Right hindlimb (tissue), 1 donor: ENCODE results near the gene DGKE.

Experiments
- DNase-seq: peaks from one replicate; pipeline ENCODE4 v3.0.0-alpha.2; 2018

The DGKE gene

GRCh38 chr17:56817066-56817465 is 16.9 kb upstream of the DGKE start:
- DNase-seq = no peak

DNA sequence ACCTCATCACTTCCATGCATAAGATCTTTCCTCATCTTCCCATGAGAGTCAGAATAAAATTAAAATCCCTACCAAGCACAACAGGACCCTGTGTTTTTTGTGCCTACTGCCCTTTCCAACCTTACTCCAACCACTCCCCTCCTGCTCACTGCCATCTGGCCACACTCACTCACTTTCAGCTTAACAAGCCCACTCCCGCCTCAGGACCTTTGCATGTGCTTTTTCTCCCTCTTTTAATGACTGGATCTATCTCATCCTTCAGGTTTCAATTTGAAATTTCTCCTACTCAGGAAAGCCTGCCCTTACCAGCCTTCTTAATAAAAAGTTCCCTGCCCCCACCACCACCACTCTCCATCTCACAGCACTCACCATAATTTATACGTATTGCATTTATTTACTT is 14.9 kb upstream of the DGKE start:
- no peak for DNase-seq

DNA sequence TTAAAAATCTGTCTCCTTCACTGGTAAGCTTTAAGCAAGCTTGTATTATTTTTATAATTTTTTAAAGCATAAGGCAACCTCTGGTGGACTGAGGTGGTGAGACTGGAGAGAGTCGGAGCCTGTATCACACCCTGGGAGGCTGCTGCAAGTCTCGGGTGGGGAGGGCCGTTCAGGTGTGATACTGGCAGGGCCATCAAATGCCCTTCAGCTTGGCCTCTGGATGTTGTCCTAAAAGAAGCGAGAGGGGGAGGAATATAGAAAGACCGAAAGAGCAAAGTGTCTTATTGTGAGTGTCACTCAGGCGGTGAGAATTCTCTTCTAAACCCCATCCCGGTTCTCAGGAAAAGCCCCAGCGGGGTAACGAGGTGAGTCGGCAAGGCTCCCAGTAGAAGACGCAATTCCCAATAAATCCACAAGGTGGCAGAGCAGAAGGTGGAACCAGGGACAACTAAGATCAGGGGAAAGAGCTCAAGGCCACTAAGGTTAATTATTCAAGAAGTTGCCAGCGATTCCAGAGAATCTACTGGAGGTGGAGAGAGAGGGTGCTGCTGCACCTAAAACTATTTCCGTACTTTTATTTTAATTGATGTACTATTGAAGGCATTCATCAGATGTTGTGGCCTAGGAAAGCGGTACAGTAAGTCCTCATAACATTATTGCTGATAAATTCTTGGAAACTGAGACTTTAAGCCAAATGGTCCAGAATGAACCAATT is 14.4 kb upstream of the DGKE start:
- peak; percentile 53 for DNase-seq

DNA sequence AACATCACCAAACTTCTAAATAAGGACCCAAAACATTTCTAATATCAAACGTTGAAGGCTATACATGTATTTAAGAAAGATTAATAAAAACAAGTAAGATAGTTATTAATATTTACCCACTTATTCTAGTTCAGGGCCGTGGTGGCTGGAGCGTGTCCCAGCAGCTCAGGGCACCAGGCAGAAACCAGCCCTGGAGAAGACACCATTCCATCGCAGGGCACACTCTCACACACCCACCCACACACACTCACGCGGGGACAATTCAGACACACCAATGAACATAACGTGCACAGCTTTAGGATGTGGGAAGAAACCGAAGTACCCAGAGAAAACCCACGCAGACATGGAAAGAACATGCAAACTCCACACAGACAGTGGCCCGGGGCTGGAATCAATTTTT is 13.7 kb upstream of the DGKE start:
- DNase-seq = no peak

- DNase-seq = no peak
Observed at GRCh38 chr17:56821847-56822534, 12.0 kb upstream of the DGKE start.

DNA sequence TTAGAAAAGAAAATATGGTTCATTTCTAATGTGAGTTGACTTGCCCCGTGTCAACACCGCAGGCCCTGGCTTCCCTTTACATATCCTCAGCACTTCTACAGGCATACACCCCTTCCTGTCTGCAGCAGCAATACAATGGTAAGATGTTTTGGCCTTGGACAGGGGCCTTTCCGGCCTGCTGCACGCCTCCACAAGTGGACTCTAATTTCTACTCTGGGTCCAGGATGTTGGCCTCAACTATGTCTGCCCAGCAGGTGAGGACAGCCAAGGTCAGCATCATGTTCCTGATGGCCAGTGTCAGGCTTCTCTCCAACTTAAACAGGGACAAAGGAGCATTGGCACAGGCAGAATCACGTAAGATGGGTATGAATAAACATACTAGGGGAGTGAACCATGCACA is 11.2 kb upstream of the DGKE start:
- no peak for DNase-seq

DNA sequence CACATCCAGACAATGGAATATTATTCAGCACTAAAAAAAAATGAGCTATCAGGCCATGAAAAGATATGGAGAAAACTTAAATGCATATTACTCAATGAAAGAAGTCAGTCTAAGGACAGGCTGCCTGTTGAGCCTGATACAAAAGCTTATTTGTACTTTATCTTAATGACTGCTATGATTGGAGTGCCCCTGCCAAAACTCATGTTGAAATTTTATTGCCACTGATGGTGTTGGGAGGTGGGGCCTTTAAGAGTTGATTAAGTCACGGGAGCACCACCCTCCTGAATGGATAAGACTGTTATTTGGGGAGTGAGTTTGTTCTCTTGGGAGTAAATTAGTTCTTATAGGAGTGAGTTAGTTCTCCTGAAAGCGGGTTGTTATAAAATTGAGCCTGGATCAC is 10.1 kb upstream of the DGKE start:
- DNase-seq = no peak

DNA sequence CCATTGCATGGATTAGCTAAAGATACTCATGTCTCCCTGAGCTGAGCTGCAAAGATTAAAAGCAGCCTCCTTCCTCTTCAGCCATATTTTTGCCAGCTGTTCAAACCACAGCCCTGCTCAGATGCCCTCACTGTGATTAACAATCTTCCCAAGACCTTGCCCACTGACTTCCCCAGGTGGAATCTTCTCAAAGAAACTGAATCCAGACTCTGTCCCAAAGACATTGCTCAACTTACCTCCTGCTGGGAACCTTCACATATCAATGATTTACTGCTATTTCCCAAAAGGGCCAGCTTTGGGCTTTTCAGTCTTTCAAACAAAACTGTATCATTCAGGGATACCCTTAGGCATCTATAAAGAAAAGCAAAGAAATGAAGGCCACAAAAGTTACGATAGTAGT is 9.4 kb upstream of the DGKE start:
- DNase-seq = no peak

- no peak for DNase-seq
Observed at GRCh38 chr17:56826611-56827414, 7.1 kb upstream of the DGKE start.

DNA sequence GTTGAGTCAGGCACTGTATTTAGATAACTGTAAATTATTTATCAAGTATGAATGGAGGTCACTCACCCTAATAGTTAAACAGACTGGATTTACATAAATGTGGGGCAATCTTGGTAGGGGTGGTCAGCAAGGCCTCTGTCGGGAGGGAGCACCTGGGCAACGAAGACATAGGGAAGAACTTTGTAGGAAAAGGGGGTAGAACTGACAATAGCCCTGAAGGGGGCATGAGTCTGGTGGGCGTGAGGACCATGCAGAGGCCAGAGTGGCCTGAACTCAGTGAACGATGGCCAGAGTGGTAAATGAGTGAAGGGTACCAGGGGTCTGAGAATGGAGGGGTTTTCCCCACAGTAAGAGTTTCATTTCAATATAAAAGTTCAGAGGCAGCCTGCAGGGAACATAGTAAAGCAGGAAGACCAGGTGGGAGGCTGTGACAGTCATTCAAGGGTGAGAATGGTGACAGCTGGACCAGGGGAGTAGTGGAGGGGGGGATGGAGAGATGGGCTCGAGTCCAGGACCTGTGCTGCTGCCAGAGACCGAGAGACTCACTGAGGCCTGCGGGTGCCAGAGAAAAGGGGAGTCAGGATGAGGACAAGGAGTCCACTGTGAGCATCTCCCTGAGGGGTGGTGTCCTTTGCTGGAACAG is 3.1 kb upstream of the DGKE start:
- DNase-seq = no peak

DNA sequence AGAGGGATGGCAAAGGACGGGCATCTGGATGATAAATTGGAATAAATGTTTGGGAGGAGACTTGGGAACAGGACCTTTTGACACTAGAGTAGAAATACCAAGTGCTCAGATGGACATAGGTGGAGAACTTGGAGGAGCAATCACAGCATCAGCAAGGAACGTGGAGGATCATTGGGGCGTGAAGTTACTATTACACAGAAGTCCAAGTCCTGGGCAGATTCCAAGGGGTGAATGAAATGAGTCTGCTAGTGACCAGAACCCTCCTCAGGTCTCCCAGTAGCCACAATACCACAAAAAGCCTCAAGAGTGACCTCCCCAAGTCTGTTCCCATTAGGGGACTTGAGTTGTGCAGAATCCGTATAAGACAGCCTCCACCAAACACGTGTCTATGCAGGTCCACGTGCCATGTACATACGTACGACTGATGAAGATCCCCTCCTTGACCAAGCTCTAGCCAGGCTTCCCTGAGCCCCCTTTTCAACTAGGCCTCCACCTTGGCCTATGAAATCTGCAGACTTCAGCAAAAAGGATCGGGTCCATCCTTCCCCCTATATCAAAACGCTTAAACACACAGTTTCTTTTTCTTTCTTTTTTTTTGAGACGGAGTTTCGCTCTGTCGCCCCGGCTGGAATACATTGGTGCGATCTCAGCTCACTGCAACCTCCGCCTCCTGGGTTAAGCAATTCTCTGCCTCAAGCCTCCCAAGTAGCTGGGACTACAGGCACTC is 2.4 kb upstream of the DGKE start:
- DNase-seq = no peak

DNA sequence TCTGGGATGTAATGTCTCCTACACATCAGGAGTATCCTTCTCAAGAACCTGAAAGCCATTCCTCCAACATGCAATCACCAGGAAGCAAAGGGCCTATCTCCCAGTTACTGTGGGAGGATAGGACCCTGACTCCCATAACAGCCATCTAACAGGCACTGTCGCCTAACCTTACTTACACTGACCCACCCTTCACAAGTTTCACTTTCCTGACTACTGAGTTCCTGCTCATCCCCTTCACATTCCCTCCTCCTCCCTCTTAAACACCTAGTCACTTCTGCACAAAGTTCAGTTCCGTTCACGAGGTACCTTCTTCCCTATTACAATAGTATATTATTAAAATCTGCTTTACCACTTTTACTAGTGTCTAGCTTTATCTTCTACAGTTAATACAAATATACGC is 1.5 kb upstream of the DGKE start:
- no peak for DNase-seq

GRCh38 chr17:56833057-56833808 is 718 bp upstream of the DGKE start:
- peak; percentile 71 for DNase-seq

- peak; percentile 59 for DNase-seq
Observed at GRCh38 chr17:56834380-56835263, 671 bp downstream of the DGKE start.

GRCh38 chr17:56835264-56835585 is 1.3 kb downstream of the DGKE start:
- no peak for DNase-seq

DNA sequence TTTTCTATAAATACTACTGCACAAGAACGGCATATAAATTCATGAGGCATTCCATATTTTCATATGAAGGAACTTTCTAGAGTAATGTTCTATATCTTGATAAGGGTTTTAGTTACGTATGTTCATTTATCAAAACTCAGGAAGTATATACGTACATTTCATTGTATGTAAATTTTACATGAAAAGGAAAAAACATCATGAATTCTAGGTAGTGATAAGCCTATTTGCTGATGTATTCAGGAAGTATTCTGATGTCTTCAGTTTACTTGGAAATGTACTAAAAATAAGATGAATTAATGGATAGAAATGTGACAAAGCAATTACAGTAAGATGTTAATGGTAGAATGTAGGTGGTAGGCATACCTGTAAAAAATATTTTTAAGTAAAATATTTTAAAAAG is 4.7 kb downstream of the DGKE start:
- DNase-seq = no peak

- no peak for DNase-seq
Observed at GRCh38 chr17:56842577-56842976, 8.6 kb downstream of the DGKE start.

DNA sequence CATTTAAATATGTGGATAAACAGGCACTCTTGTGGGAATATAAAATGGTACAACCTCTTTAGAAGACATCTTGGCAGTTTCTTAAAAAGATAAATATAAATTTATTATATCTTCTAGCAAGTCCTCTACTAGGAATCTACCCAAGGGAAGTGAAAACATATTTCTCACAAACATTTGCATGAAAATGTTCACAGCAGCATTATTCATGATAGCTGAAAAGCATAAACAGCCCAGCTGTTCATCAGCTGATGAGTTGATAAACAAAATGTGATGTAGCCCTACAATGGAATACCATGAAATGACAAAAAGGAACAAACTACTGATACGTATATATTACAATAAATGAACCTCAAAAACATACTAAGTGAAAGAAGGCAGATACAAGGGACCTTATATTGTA is 12.0 kb downstream of the DGKE start:
- DNase-seq = no peak

- no peak for DNase-seq
Observed at GRCh38 chr17:56847106-56847505, 13.2 kb downstream of the DGKE start.

DNA sequence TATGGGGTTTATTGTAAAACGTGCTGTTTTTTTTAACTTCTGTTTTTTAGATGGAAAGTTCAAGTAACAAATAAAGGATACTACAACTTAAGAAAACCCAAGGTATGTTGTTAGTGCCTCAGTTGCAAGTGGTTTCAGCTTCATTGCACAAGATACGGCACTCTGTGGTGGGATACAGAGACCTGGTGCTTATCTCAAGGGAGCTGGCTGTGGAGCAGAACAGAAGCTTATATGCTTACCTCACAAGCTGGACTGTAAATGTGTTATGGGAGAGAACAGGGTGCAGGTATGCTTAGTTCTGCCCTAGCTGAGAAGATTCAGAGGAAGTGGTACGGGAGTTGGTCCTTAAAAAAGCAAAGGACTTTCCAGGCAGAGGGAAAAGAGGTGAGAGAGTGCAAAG is 15.2 kb downstream of the DGKE start:
- no peak for DNase-seq

DNA sequence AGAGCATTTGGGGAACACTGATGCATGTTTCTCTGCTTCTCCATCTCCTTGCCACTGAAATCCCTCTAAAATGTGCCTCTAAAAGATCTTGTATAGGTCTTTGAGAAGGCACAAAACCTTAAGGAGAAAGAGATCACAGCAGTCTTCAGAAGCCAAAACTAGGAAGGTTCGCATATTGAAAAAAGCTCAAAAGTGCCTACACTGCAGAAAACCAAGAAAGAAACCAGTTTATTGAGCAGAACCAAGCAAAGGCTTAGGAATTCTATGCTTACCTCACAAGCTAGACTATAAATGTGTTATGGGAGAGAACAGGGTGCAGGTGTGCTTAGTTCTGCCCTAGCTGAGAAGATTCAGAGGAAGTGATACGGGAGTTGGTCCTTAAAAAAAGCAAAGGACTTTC is 16.6 kb downstream of the DGKE start:
- DNase-seq = no peak
